AG10803 (cell line): Measurements from ENCODE around the gene GRHPR.
"Not testable (repeated sequence)": the region's sequence is repeated elsewhere in the genome, so short reads cannot be mapped to it uniquely, and the experiment has no call there.

Experiments
- DNase-seq: peaks from one replicate; pipeline ENCODE4 v3.0.0; 2010; ENCODE audit warnings: low read depth
- H3K4me3 ChIP-seq: 2 replicates; pipeline ENCODE4 v1.5.1; 2011; ENCODE audit warnings: mild to moderate bottlenecking, low read length, control low read depth
- CTCF ChIP-seq: conservative IDR thresholded peaks from 2 replicates; pipeline ENCODE4 v1.5.1; 2011; ENCODE audit warnings: mild to moderate bottlenecking, low read length, control low read depth, inconsistent platforms

GRHPR gene

GRCh38 chr9:37455884-37456647, 33.6 kb downstream of the GRHPR start:
- no peak for DNase-seq
- no peak overlapping the region for H3K4me3 ChIP-seq
- no peak for TF ChIP-seq CTCF

DNA sequence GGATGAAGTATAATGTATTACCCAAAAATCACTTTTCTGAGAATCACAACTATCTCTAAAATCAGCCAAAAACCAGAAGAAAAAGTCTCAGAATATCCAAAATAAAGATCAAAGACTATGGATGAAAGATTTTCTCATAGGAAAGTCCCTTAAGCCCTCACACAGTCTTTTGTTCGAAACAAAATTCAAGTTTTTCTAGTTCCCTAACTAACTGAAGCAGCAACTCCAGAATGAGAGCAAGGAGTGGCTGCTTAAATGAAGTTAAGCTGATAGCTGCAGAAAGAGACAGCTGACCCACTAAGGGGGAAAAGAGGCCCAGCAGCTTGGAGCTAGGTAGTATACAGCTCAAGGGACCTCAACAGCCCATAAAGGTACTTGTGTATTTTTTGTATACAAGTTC, 34.3 kb downstream of the GRHPR start:
- no peak for TF ChIP-seq CTCF
- H3K4me3 ChIP-seq: no peak overlapping the region
- DNase-seq: no peak

DNA sequence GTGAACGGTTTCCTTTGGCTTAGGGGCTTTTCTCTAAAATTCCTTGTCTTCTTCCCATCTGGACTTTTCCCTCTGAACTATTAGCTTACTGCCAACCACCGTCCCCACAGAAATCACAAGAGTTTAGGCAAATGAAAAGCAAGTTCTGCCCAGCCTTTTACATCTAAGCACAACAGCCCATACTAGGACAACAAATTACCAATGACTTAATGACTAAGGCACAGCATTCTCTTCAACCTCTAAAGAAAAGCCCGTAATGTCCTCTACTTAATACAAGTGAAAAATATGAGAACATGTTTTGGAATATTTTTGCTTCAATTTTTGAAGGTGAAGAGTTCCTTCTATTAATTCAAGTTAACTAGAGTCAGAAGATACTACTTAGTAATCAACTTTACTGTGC, 41.5 kb downstream of the GRHPR start:
- DNase-seq: no peak
- no peak for TF ChIP-seq CTCF
- peak overlapping the region; percentile 99 for H3K4me3 ChIP-seq

GRCh38 chr9:37464426-37465248, 42.1 kb downstream of the GRHPR start:
- peak; percentile 67 for DNase-seq
- no peak for TF ChIP-seq CTCF
- H3K4me3 ChIP-seq: peak overlapping the region; percentile 99

- TF ChIP-seq CTCF: no peak
- H3K4me3 ChIP-seq: peak within 1 kb of the TSS; percentile 99
- DNase-seq: peak; percentile 100
Measured at GRCh38 chr9:37465249-37466036, 42.9 kb downstream of the GRHPR start, which contains the start of gene ZBTB5. TSS of gene ZBTB5 (minus strand) at chr9:37465450. CDS start at chr9:37442551, 22,899 bp downstream.

DNA sequence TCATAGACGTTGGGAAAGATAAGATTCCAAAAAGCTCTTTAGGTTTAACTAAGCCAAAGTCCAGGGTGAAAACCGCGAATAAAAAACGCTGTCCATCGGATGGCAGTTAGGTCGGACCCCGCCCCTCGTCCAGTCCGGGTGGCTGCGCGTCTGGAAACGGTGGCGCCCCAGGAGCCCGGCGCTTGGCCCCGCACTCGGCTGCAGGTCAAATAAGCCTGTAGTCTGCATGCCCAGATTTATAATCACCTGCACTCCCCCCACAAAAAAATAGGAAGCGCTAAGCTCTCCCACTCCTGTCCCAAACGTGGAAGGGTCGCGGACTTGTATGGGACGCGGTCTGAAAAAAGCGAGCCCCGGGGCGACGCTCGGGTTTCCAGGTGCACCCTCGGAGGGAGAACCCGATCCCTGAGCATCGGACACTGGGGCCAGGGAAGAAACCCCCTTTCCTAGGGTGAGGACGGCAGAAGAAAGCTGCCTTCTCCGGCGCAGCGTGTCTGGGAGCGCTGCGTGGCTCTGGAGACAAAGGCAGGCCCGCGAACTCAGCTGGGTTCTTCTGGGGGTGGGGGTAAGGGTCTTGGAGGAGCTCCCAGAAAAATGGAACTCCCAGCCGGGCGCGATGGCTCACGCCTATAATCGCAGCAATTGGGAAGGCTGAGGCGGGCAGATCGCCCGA, 43.7 kb downstream of the GRHPR start:
- TF ChIP-seq CTCF: no peak
- peak overlapping the region; percentile 99 for H3K4me3 ChIP-seq
- peak; percentile 77 for DNase-seq

DNA sequence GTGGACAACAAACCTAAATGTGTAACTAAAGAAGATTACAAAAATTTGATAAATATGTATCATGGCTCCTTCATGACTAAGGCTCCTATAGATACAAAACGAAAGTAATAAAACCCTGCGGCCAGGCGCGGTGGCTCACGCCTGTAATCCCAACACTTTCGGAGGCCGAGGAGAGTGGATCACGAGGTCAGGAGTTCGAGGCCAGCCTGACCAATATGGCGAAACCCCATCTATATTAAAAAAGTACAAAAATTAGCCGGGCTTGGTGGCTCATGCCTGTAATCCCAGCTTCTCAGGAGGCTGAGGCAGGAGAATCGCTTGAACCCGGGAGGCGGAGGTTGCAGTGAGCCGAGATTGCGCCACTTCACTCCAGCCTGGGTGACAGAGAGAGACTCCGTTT, 45.0 kb downstream of the GRHPR start:
- not testable (repeated sequence) for DNase-seq, H3K4me3 ChIP-seq
